GM21515 (cell line): ENCODE results near the gene PPP1R16B.
"Not testable (repeated sequence)": the region's sequence is repeated elsewhere in the genome, so short reads cannot be mapped to it uniquely, and the experiment has no call there.

Source experiments
- ATAC-seq: cut with Tn5 transposase; IDR thresholded peaks from one replicate; pipeline ENCODE4 v1.9.1; 2021; ENCODE audit not compliant: unreplicated experiment

The PPP1R16B gene

DNA sequence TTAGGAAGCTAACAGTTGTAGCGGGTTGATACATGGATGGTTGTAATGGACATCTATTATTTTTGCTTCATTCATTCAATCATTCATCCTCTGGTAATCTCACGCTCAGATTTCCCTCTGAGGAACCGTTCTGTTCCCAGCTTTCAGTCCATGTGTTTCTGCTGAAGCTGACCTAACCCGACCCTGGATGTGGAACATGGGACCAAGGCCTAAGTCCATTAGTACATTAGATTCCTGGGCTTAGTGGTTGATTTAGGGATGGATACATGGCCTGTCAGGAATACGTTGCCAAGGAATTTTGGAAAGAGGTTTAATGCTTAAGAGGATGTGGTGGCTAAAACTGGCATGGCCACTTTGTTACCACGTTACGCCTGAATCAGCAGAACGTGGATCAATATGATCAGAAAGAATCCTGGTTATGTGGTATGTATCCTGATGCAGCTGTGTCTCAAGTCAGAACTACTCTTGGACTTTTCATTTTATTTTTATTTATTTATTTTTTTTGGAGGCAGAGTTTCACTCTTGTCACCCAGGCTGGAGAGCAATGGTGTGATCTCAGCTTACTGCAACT is 152.5 kb downstream of the PPP1R16B start:
- ATAC-seq, result no peak

DNA sequence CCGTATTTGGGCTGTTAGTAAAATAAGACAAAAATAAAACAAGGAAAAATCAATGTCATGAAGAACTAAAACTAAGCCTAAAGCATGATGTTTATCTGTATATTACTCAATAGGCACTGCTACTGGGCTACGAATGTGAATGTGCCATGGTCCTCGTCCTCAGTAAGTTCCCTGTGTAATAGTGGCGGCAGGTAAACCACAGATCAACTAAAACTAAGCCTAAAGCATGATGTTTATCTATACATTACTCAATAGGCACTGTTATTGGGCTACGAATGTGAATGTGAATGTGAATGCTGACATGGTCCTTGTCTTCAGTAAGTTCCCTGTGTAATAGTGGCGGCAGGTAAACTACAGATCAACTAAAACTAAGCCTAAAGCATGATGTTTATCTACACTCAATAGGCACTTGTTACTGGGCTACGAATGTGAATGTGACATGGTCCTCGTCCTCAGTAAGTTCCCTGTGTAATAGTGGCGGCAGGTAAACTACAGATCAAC is 154.7 kb downstream of the PPP1R16B start:
- not testable (repeated sequence) for ATAC-seq

DNA sequence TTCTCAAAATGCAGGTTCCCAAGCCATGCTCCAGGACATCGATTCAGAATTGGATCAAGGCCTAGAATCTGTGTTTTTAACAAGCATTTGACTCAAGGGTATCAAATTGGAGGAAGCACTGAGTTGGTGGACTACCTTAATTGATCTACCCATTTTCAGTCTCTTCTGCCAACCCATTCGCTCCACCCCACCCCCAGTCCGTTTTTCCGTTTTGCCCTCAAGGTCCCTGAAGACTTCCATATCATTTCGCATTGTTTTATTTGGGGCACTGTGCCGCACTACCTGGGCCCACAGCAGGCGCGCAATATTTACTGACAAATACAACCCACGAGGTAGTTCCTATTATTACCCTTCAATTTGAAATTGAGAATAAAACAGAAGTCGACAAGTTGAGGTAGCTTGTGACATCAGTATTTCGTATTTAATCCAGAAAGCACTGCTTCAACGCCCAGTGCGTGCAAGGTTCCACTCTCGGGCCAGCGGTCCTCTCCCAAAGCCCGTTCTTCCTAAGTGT is 156.1 kb downstream of the PPP1R16B start:
- ATAC-seq, result no peak

DNA sequence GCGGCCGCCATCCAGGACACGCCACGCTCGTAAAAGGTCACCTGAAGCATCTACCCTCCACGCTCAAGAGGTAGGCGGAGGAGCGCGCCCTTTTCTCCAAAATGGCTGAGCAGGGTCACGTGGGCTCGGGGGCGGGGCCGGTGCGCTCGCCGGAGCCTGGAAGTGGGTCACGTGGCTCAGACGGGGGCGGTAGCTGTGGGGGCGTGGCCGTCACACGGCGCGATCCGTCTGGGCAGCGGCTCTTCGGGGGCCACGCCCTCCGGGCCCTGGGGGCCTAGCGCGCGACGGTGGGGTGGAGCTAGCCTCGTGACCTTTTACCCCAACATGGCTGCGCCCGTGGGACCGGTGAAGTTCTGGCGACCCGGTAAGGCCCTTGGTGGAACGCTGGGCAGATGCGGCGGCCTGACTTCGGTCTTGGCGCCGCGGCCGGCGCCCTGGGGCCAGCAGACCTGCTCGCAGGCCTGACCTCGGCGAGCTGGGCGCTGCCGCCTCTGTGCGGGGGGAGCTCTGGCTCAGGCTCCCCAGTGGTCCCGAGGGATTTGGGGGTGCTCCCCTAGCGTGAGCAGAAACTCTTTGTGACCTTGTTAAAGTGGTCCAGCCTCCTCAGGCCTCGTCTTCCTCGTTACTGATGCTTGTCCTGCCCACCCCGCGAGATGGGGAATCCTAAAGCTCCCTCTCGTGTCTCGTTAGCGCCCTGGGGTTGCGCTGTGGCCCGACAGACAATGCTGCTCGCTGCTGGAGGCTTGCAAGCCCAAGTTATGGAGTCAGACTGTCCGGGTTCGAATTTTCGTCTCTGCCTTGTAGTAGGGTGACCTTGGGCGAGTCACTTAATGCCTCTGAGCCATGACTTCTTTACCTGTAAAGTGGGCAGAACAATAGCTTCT is 156.8 kb downstream of the PPP1R16B start, which contains the start of gene DHX35:
Gene DHX35, plus strand, starts transcription at position 301 of the 884 bp plus-strand sequence. Its CDS starts 24 bp downstream, at position 325.
- peak; percentile 94 for ATAC-seq

DNA sequence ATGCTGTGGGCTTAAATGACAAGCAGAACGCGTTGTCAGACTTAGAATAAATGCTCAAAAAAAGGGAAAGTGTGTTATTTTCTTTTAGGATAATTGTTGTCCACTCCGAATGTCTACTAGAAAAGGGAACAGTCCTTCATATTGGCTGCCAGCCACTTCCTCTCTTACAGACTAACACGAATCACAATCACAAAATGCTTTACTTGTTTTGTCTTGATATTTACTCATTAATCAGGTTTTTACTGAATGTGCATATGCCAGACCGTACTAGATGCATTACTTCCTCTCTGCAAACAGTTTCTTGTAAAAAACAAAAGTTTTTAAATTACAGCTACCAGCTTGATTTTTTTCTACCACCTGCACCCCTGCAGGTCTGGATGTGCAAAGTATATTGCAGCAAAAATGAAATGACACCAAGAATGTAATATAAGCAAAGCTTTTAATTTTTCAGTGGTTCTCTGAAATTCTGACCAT is 157.5 kb downstream of the PPP1R16B start:
- ATAC-seq, result no peak

DNA sequence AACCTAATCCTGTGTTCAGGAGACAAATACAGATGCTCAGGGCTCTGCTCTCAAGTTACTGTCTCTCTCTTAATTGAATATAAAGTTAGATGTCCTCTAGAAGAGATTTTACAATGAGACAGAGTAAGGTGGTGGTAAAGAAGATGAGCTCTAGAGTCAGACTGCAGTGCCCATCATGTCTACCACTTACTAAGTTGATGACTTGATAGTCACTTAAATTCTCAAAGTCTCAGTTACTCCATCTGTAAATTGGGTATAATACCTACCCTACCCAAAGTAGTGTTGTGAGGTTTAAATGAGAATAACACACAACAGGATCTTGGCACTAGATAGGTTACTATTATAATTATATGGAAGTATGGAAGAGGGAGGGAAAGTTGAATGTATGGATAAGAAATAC is 158.2 kb downstream of the PPP1R16B start:
- ATAC-seq, result no peak

GRCh38 chr20:38965264-38965663 is 159.8 kb downstream of the PPP1R16B start:
- ATAC-seq, result no peak

- no peak for ATAC-seq
Measured at GRCh38 chr20:38968090-38968489, 162.6 kb downstream of the PPP1R16B start.

DNA sequence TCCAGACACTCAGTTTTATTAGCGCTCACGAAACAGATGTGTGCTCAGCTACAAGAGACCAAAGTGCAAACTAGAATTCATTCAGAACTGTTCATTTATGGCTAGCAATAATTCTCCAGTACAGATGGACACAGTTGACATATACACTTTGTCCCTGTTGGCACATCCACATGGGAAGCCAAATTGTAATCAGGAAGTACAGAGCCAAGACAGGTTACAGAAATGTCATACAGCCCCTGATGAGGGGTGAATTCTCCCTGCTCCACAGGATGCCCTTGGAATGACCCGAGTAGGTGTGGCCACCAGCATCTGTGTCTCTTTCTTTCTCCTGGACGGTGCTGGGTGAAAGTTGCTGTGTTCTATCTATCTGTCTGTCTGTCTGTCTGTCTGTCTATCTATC is 164.2 kb downstream of the PPP1R16B start:
- ATAC-seq, result no peak

DNA sequence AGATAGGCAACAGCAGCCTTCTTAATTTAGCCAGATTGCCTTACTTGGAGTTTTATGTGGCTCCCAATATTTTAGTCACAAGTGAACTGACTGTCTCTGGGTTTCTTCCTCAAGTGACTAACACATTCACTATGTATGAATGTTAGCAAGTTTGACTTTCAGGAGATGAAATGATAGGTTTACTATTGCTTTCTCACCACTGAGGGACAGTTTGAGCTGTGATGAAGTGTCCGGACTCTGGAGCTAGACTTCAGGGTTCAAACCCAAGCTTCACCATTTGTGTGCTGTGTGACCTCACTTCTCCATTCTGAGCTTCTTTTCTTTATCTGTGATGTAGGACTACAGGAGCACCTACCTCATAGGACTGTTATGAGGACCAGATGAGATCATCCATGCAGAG is 164.8 kb downstream of the PPP1R16B start:
- no peak for ATAC-seq
